Measurements from ENCODE around the gene WDR27.

WDR27 gene

GRCh38 chr6:169589699-169590257 is 112.1 kb downstream of the WDR27 start:
- Histone ChIP-seq H3K4me3 (ENCODE audit: low read length in 2 of 2) (no peak overlapping the region), H3K79me1 (ENCODE audit: low read depth, low read length) (no peaks in the 10 kb centered on the region), H2BK15ac (ENCODE audit: low read length) (no peak overlapping the region), H4K91ac (ENCODE audit: low read depth, low read length, poor library complexity) (no peak overlapping the region), H2AFZ (ENCODE audit: low read length) (no peak overlapping the region), H2BK120ac (ENCODE audit: low read depth, low read length) (no peak overlapping the region), H3K27ac (replicated peaks; ENCODE audit: low read length) (no peak overlapping the region), H3K23ac (ENCODE audit: low read depth, low read length, poor library complexity) (no peak overlapping the region), H3K14ac (ENCODE audit: low read length) (no peak overlapping the region), H3K4me1 (ENCODE audit: control insufficient read depth in 2 of 2, insufficient read depth in 1 of 2, low read depth in 1 of 2, low read length in 2 of 2) (no peaks in the 10 kb centered on the region), H3K36me3 (replicated peaks in 1 of 2; ENCODE audit: control insufficient read depth in 2 of 2, insufficient read depth in 2 of 2, low read length in 2 of 2) (peaks cover under 1 to 4% of the 10 kb centered on the region in 2 donors), H3K18ac (ENCODE audit: low read length) (no peak overlapping the region), H3K9me3 (replicated peaks in 1 of 2; ENCODE audit: control insufficient read depth in 2 of 2, insufficient read depth in 1 of 2, low read depth in 1 of 2, low read length in 2 of 2) (peaks cover 0 to 10% of the 10 kb centered on the region in 2 donors), H3K4ac (ENCODE audit: low read length) (no peak overlapping the region), H2AK5ac (ENCODE audit: low read depth, low read length) (no peak overlapping the region), H3K4me2 (ENCODE audit: insufficient read depth, low read length, poor library complexity, severe bottlenecking) (no peak overlapping the region), H2BK12ac (ENCODE audit: low read length) (no peak overlapping the region), H3K27me3 (ENCODE audit: control insufficient read depth in 3 of 3, insufficient read depth in 3 of 3, low read depth in 1 of 3, low read length in 3 of 3) (no peaks in the 10 kb centered on the region), H3K9ac (ENCODE audit: low read depth, low read length, poor library complexity) (no peak overlapping the region), H2BK5ac (ENCODE audit: low read length) (no peak overlapping the region), H4K8ac (ENCODE audit: low read depth, low read length) (no peak overlapping the region)
- no CpG with 5 or more reads among the region's 6 CpGs for WGBS, 2 donors (ENCODE audit: extremely low coverage in 2 of 2, insufficient read length in 2 of 2, insufficient replicate concordance in 1 of 2)
- DNase-seq (ENCODE audit: low spot score), result no peak

- no peak overlapping the region for H4K91ac ChIP-seq (ENCODE audit: low read depth, low read length, poor library complexity)
- H2BK120ac ChIP-seq (ENCODE audit: low read depth, low read length), result no peak overlapping the region
- no peaks in the 10 kb centered on the region for H3K27me3 ChIP-seq (ENCODE audit: control insufficient read depth in 3 of 3, insufficient read depth in 3 of 3, low read depth in 1 of 3, low read length in 3 of 3)
- H3K9me3 ChIP-seq (replicated peaks in 1 of 2; ENCODE audit: control insufficient read depth in 2 of 2, insufficient read depth in 1 of 2, low read depth in 1 of 2, low read length in 2 of 2), result peaks cover 0 to 12% of the 10 kb centered on the region in 2 donors
- no peak overlapping the region for H3K4me3 ChIP-seq (ENCODE audit: low read length in 2 of 2)
- no peak overlapping the region for H2BK5ac ChIP-seq (ENCODE audit: low read length)
- H3K4me2 ChIP-seq (ENCODE audit: insufficient read depth, low read length, poor library complexity, severe bottlenecking), result no peak overlapping the region
- H2BK12ac ChIP-seq (ENCODE audit: low read length), result no peak overlapping the region
- no peak overlapping the region for H2BK15ac ChIP-seq (ENCODE audit: low read length)
- H3K27ac ChIP-seq (replicated peaks; ENCODE audit: low read length), result no peak overlapping the region
- H2AK5ac ChIP-seq (ENCODE audit: low read depth, low read length), result no peak overlapping the region
- H3K4me1 ChIP-seq (ENCODE audit: control insufficient read depth in 2 of 2, insufficient read depth in 1 of 2, low read depth in 1 of 2, low read length in 2 of 2), result no peaks in the 10 kb centered on the region
- DNase-seq (ENCODE audit: low spot score), result no peak
- no peak overlapping the region for H3K14ac ChIP-seq (ENCODE audit: low read length)
- WGBS, 2 donors (ENCODE audit: extremely low coverage in 2 of 2, insufficient read length in 2 of 2, insufficient replicate concordance in 1 of 2), result no CpG with 5 or more reads among the region's 3 CpGs
- no peak overlapping the region for H2AFZ ChIP-seq (ENCODE audit: low read length)
- H3K9ac ChIP-seq (ENCODE audit: low read depth, low read length, poor library complexity), result no peak overlapping the region
- no peaks in the 10 kb centered on the region for H3K79me1 ChIP-seq (ENCODE audit: low read depth, low read length)
- no peak overlapping the region for H3K23ac ChIP-seq (ENCODE audit: low read depth, low read length, poor library complexity)
- H3K36me3 ChIP-seq (replicated peaks in 1 of 2; ENCODE audit: control insufficient read depth in 2 of 2, insufficient read depth in 2 of 2, low read length in 2 of 2), result peaks cover 0 to 4% of the 10 kb centered on the region in 2 donors
- no peak overlapping the region for H4K8ac ChIP-seq (ENCODE audit: low read depth, low read length)
- H3K18ac ChIP-seq (ENCODE audit: low read length), result no peak overlapping the region
- no peak overlapping the region for H3K4ac ChIP-seq (ENCODE audit: low read length)
These were observed 112.5 kb downstream of the WDR27 start for GRCh38 chr6:169589293-169589692.

- Histone ChIP-seq H3K4ac (ENCODE audit: low read length) (no peak overlapping the region), H2BK5ac (ENCODE audit: low read length) (no peak overlapping the region), H3K27me3 (ENCODE audit: control insufficient read depth in 3 of 3, insufficient read depth in 3 of 3, low read depth in 1 of 3, low read length in 3 of 3) (no peaks in the 10 kb centered on the region), H3K4me3 (ENCODE audit: low read length in 2 of 2) (no peak overlapping the region), H2AK5ac (ENCODE audit: low read depth, low read length) (no peak overlapping the region), H3K79me1 (ENCODE audit: low read depth, low read length) (no peaks in the 10 kb centered on the region), H4K91ac (ENCODE audit: low read depth, low read length, poor library complexity) (no peak overlapping the region), H3K9ac (ENCODE audit: low read depth, low read length, poor library complexity) (no peak overlapping the region), H3K14ac (ENCODE audit: low read length) (no peak overlapping the region), H3K36me3 (replicated peaks in 1 of 2; ENCODE audit: control insufficient read depth in 2 of 2, insufficient read depth in 2 of 2, low read length in 2 of 2) (peaks cover 0 to 4% of the 10 kb centered on the region in 2 donors), H2BK12ac (ENCODE audit: low read length) (no peak overlapping the region), H4K8ac (ENCODE audit: low read depth, low read length) (no peak overlapping the region), H2BK120ac (ENCODE audit: low read depth, low read length) (no peak overlapping the region), H3K23ac (ENCODE audit: low read depth, low read length, poor library complexity) (no peak overlapping the region), H3K4me2 (ENCODE audit: insufficient read depth, low read length, poor library complexity, severe bottlenecking) (no peak overlapping the region), H3K27ac (replicated peaks; ENCODE audit: low read length) (no peak overlapping the region), H3K4me1 (ENCODE audit: control insufficient read depth in 2 of 2, insufficient read depth in 1 of 2, low read depth in 1 of 2, low read length in 2 of 2) (no peaks in the 10 kb centered on the region), H3K9me3 (replicated peaks in 1 of 2; ENCODE audit: control insufficient read depth in 2 of 2, insufficient read depth in 1 of 2, low read depth in 1 of 2, low read length in 2 of 2) (peaks cover 0 to 12% of the 10 kb centered on the region in 2 donors), H2BK15ac (ENCODE audit: low read length) (no peak overlapping the region), H3K18ac (ENCODE audit: low read length) (no peak overlapping the region), H2AFZ (ENCODE audit: low read length) (no peak overlapping the region)
- no CpG with 5 or more reads among the region's 5 CpGs for WGBS, 2 donors (ENCODE audit: extremely low coverage in 2 of 2, insufficient read length in 2 of 2, insufficient replicate concordance in 1 of 2)
- DNase-seq (ENCODE audit: low spot score), result no peak
These were observed 113.9 kb downstream of the WDR27 start for GRCh38 chr6:169587975-169588374.

- Histone ChIP-seq H2BK12ac (ENCODE audit: low read length) (no peak overlapping the region), H2BK5ac (ENCODE audit: low read length) (no peak overlapping the region), H3K36me3 (replicated peaks in 1 of 2; ENCODE audit: control insufficient read depth in 2 of 2, insufficient read depth in 2 of 2, low read length in 2 of 2) (peaks cover 0 to 19% of the 10 kb centered on the region in 2 donors), H2BK15ac (ENCODE audit: low read length) (no peak overlapping the region), H3K14ac (ENCODE audit: low read length) (no peak overlapping the region), H3K9me3 (replicated peaks in 1 of 2; ENCODE audit: control insufficient read depth in 2 of 2, insufficient read depth in 1 of 2, low read depth in 1 of 2, low read length in 2 of 2) (peaks cover 4 to 25% of the 10 kb centered on the region in 2 donors), H4K91ac (ENCODE audit: low read depth, low read length, poor library complexity) (no peak overlapping the region), H4K8ac (ENCODE audit: low read depth, low read length) (no peak overlapping the region), H3K4ac (ENCODE audit: low read length) (no peak overlapping the region), H2AK5ac (ENCODE audit: low read depth, low read length) (no peak overlapping the region), H3K18ac (ENCODE audit: low read length) (no peak overlapping the region), H3K9ac (ENCODE audit: low read depth, low read length, poor library complexity) (no peak overlapping the region), H2BK120ac (ENCODE audit: low read depth, low read length) (no peak overlapping the region), H3K27me3 (ENCODE audit: control insufficient read depth in 3 of 3, insufficient read depth in 3 of 3, low read depth in 1 of 3, low read length in 3 of 3) (no peaks in the 10 kb centered on the region), H3K27ac (replicated peaks; ENCODE audit: low read length) (no peak overlapping the region), H3K79me1 (ENCODE audit: low read depth, low read length) (no peaks in the 10 kb centered on the region), H3K23ac (ENCODE audit: low read depth, low read length, poor library complexity) (no peak overlapping the region), H3K4me2 (ENCODE audit: insufficient read depth, low read length, poor library complexity, severe bottlenecking) (no peak overlapping the region), H3K4me3 (ENCODE audit: low read length in 2 of 2) (no peak overlapping the region), H2AFZ (ENCODE audit: low read length) (no peak overlapping the region), H3K4me1 (ENCODE audit: control insufficient read depth in 2 of 2, insufficient read depth in 1 of 2, low read depth in 1 of 2, low read length in 2 of 2) (no peaks in the 10 kb centered on the region)
- no CpG with 5 or more reads among the region's 6 CpGs for WGBS, 2 donors (ENCODE audit: extremely low coverage in 2 of 2, insufficient read length in 2 of 2, insufficient replicate concordance in 1 of 2)
- DNase-seq (ENCODE audit: low spot score), result no peak
These were observed 117.8 kb downstream of the WDR27 start for GRCh38 chr6:169583886-169584541.
